DMS 273 (cell line): ENCODE data around the gene CMKLR1.

Source experiments
- DNase-seq: peaks from one replicate; lab custom pipeline; 2025; ENCODE audit not compliant: unreplicated experiment; lab: John Stamatoyannopoulos, UW

CMKLR1 gene

DNA sequence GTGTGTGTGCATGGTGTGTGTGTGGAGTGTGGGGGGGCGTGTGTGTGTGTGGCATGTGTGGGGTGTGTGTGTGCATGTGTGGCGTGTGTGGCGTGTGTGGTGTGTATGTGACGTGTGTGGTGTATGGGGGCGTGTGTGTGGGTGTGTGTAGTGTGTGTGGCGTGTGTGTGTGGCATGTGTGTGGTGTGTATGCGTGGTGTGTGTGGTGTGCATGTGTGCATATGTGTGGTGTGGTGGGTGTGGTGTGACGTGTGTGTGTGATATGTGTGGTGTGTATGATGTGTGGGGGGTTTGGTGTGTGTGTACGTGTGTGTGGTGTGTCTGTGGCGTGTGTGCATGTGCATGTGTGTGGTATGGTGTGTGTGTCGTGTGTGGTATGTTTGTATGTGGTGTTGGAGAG, 24.1 kb upstream of the CMKLR1 start:
- no peak for DNase-seq

DNA sequence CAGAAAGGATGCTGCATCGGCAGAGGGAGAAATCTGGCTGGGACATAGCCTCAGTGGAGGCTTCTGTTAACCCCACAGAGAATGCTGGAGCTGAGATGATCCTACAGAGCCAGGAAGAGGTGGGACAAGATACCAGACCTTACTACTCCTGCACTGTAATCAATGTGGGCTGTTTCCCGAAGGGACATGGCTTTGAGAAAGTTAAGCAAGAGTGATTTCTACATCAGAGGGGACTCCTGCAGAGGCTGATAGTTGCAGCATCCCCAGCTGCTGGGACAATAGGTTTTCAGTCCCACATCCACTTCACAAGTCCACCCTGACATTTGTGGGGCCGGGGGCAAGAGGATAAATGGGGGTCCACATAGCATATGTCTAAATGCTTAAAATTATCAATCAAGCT, 22.5 kb upstream of the CMKLR1 start:
- DNase-seq = no peak

DNA sequence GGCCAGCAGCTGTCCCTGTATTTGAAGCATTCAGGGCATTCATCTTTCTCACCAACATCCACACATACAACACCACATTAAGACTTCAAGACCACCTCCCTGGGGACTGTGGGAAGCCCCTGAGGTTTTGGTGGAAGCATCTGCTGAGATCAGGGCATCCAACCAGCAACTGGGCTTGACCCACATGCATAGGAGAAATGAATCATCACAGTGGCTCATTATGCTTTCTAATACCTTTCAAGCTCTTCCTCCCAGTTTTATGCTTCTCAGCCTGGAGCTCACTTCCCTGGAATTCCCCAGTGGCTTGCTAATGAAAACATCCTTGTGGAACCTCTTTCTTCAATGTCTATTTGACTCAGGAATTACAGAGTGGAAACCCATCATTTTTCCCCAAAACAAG, 21.4 kb upstream of the CMKLR1 start:
- peak; percentile 14 for DNase-seq

DNA sequence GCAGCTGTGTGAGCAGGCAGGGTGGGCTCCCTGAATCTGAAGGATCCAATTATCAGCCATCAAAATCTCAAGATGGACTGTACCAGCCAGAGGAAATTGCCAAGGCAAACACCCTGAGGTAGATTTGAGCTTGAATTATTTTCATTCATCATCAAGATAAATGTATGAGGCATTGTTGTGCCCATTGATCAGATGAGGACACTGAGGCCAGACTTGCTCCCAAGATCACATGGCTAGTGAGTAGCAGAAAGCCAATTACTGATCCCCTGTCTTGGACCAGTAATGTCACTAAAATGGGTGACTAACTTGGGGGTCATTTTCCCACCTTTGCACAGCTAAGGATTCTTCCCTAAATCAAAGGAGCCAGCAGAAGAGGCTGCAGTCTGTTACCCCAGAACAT, 20.9 kb upstream of the CMKLR1 start:
- DNase-seq = no peak

DNA sequence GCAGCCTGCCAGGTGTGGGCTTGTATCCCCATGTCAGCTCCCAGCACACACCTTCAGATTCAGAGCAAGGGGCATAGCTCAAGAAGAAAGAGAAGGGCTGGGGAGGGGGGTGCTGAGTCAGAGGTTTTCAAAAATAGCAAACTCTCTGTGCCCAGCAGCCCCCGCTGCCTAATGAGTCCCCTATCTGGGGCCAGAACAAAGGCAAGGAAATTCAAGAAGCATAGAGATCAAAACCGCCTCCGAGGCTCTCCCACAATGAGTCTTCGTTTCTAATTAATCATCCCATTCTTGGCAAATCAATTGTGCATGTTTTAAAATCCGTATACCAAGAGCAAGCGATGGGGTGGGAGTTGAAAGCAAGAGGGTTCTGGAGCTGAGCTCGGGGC, 19.5 kb upstream of the CMKLR1 start:
- no peak for DNase-seq

DNA sequence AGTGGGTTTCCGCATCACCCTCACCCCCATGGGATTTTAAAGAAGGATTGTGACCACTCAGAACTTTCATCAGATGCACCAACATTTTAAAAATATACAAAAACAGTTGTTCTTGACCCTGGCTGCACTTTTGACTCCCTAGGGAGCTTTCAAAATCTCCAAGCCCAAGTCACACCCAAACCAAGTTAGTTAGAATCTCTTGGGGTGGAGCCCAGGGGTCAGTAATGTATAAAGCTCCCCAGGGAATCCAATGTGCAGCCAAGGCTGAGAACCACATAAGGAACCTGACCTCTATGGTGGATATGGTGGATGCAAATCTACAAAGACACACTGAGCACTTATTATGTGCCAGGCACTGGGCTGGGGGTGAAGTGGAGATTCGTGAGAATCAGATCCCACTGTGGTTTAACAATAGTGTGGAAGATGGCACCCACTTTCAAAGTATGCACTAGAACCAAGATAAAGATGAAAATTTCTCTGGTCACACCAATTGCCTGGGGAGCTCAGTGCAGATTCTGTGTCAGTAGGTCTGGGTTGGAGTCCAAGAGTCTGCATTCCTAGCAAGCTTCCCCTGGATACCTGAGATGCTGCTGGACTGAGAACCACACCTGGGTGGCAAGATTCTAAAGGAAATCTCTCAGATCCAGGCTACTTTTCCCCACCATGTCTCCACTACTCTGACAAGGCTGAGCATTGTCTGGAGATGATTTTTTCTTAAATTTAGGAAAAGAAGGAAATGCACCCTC, 18.9 kb upstream of the CMKLR1 start:
- no peak for DNase-seq

DNA sequence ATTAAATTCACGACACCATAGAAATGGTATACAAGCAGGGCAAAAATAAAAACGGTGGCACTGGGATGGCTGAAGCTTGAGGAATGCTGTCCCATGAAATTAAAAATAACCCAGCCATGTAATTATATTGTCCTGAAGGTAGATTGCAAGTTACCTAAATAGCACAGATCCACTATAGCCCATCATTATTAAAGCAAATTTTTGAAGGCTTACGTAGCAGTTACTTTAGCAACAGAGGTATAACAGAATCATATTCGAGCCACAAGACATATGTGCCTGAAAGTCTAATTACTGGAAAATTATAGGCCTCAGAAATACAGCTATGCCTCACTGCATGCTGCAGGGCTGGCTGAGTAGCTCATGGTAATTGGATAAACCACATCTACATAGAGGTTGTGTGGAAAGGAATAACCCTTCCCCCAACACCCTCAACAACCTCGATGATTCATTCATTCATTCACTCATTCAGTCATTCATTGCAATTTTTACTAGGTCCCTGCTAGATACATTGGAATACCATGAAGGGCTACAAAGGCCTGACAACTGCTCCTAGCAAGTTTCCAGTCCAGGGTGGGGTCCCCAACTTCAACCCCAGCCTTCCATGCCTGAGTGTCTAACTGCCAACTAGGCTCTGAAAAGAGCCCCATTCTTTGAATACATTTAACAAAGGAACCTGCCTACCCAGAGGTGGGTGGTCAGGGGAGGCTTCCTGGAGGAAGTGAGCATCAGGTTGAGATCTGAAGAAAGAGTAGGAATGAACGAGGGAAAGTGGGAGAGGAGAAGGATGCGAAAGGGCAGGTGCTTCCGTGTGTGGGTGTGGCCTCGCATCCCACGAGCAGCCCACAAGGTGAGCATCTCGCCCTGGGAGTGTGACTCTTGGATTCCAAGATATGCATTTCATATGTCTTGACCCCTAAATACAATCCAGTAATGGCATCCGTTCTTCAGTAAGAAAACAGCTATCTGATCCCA, 18.0 kb upstream of the CMKLR1 start:
- DNase-seq = peak; percentile 11

DNA sequence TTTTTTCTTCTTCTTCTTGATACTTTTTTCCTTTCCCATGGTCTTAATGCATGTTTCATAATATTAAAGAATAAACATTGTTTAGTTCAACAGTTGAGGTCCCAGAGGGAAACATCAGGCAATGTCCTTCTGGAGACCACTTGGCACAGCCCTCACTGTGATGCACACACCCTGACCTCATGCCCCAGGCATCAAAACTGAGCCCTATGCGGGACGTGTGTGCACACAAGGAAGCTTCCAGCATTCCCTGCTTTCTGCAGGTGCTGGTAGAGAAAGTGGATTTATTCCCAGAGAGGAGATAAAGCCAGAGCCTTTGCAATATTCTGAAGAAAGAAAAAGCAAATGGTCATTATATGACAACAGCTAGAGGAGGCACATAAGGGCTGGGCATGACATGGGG, 16.0 kb upstream of the CMKLR1 start:
- DNase-seq = no peak

DNA sequence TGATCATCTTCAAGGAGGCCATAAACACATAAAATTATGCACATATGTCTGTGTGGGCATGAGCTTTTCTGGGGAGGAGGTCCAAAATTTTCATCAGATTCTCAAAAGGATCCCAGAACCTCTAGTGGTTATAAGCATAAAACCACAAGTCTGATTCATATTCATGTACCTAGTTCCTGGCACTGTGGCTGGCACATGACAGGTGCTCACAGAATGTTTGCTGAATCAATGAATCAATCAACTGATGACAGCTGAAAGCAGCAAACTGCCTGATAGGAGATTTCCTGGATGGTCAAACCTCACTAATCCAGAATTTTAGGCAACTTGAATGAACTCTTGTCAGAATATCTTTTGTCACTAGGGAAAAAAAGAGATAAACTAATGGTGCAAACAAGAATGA, 13.5 kb upstream of the CMKLR1 start:
- no peak for DNase-seq

DNA sequence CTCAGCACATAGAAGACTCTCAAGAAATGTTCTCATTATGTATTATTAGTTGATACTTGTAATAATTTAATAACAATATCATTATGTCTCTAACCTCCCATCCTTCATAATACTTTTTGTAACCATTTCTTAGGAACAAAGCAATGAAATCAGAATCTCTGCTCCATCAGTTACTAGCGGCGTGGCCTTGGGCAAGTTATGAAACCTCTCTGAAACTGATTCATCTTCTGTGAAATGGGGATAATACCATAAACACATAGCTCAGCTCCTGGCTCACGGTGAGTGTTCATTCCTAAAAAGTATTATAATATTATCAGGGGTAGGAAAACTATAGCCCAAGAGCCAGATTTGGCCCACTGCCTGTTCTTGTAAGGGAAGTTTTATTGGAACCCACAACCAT, 11.4 kb upstream of the CMKLR1 start:
- DNase-seq = no peak

DNA sequence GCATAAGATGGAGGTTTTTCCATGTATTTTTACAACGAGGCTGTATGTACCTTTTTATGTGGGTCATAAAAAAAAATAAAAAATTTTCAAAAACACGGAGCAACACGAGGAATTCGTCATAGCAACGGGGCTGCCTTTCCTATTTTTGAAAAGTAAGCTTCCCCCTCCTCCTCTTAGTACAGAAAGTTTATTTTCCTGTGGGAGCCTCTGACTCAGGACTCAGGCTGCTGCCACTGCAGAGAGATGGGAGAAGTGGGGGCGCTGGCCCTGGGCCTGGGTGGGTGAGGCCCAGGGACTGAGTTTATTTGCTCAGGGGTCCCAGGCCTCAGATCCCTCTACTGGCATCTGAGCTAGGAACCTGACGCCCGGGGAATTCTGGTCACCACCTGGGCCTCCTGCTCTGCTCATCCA, 10.2 kb upstream of the CMKLR1 start:
- no peak for DNase-seq

DNA sequence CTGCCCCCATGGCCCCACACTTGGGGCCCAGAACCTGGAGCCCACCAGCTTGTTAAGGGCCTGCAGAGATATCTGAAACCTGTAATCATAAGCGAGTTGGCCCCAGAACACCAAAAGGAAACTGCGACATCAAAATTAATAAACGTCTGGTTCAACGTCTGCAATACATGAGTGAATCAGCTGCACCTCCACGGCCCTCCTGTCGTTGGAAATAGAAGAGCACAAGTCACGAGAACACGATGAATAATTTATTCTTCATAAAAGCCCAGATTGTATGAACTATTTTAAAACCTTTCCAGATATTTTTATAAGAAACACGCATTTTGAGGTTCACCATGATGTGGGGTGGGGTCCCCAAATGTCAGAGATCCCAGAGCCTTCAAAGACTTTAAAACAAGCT, 9.7 kb upstream of the CMKLR1 start:
- DNase-seq = no peak

DNA sequence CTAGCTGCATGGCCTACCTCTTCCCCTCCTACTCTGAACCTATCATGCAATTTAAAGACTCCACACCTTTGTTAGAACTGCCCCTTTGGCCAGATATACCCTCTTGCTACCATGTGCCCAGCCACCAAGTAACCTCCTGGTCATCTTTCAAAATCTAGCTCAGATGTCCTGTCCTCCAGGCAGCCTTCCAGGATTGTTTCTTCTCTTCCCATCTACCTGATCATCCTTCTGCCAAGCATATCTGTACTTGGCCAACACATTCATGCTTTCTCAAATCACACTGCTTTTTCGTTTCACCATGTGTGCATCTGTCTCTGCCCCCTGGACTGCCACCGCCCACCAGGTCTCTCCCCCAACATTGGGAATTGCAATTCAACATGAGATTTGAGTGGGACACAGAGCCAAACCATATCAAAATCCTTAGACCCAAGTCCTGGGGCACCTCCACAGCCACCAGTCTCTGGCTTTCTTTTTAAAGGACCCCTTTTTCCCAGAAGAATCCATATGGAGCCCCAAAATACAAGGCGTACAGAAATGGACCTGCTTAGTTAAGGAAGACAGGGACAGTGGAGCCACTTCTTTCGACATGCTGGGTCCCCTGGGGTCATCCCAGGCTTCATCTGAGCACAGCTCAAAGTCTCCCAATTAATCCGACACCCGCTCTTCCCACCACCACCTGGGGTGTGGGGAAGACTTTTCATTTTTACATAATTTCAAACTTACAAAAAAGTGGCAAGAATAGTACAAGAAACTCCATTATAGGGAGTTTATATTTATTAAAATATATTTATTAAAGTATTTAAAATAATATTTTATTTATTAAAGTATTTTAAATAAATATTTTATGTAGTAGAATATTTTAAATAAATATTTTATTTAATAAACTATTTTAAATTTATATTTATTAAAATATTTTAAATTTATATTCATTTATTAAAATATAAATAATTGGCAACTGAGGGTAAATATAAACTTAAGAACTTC, 7.9 kb upstream of the CMKLR1 start:
- DNase-seq = no peak

DNA sequence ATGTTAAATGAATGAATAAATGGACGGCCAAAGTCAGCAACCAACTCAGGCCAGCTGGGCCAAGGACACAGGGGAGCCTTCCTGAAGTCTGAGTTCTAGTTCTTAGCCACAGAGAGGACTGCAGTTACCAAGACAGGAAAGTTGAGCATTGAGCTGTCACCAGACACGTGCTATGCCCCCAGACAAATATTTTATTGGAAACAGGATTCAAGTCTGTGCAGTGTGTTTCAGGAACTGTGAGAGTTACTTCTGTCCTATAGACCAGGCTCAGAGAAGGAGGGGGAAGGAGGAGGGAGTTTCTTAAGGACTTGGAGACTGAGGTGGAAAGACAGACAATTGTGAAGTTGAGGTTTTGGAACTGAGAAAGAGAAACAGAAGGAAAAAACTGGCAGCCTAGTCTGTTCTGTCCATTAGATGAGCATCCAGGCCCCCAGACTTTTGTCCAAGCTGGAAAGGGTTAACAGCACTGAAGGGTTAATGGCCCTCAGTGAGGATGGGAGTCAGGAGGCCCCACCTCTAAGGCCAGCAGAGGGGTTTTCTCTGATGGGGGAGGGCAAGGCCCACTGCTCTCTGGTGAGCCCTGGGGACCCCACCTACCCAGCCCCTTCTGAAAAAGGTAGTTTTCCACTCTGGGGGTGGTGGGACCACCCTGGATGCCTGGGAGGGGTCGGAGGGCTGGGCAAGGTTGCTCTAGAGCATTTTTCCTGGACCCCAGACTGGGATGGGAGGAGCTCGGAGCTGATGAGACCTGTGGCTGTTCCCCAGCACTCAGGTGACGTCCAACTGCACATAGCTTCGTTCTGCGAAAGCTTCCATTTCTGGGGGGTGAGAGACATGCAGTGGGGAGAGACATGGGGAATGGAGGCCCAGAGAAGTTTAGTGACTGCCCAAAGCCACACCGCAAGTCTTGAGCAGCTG, 6.9 kb upstream of the CMKLR1 start:
- DNase-seq = no peak

DNA sequence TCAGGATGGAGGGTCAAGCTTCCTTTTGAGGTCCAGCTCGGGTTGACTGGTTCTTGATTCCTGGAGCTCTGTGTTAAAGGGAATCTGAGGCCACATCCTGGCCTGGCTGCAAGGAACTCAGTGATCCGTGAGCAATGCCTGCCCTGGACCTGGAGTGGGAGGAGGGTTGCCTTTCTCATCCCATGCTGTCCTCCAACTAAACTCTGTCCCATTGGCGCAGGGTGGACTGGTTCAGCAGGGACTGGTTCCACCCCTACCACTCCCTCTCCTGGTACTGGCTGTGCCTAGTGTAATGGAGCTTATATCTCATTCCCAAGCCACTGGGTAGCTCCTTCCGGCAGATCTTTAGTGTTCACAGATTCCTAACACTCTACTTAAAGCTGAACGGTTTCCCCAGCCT, 3.9 kb upstream of the CMKLR1 start:
- no peak for DNase-seq

DNA sequence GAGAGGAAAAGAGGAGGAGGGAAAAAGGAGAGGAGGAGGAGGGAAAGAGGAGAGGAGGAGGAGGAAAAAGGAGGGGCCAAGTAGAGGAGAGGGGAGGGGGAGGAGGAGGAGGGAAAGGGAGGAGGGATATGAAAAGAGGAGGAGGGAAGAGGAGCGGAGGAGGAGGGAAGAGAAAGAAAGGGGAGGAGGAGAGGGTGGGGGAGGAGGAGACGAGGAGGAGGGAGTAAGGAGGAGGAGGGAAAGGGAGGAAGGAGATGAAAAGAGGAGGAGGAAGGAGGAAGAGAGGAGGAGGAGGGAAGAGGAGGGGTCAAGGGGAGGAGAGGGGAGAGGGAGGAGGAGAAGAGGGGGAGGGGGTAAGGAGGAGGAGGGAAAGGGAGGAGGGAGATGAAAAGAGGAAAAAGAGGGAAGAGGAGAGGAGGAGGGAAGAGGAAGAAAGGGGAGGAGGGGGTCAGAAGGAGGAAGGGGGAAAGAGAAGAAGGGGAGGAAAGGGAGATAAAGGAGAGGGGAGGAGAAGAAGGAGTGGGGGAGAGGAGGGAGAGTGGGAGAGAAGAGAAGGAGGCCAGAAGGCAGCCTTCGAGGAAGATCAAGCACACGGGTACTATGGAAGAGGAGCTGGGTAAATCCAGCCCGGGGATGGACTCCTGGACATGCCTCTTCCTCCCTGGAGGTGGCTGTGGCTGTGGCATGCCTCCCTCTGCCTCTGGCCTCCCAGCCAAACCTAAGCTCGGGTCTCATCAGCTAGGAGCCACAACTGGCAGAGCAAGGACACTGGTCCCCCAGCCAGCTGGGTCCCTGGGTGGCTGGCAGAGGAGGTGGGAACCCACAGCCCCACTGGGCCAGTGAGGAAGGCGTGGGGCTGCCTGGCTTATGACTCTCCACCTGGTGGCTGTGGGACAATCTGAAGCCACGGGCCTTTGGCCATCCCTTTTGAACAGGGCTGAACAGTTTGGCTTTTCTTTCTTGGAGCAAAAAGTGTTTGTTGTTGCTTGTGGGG, 3.0 kb upstream of the CMKLR1 start:
- peak; percentile 13 for DNase-seq

DNA sequence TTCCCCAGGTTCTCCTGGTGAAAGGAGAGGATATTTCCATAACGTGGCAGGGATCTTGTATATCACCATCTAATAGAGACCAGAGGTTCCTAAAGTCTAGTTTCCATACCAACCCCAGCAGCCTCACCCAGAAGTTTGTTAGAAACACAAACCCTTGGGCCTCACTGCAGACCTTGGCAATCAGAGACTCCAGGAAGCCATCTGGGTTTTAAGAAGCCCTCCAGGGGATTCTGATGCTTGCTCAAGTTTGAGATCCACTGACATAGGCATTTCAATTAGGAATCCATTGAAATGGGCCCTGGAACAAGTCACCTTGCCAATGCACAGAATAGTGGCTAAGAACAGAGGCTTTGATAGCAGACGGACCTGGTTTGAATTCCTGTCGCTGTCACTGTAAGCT, 2.2 kb upstream of the CMKLR1 start:
- peak; percentile 20 for DNase-seq

DNA sequence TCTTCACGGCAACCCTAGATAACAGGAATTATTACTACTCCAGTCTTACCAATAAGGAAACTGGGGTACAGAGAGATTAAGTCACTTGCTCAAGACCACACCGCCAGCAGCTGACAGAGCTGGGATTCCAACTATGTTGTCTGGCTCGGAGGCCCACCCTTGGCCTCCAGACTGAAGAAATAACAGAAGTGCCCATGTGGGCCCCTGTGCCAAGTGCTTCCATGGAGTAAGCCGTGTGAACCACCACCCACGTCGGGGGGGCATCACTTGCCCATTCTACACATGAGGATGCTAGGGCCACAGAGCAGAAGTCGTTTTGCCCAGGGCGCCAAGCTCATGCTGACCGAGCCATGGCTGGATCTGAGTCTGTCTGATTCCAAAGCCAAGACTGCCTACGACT, 926 bp upstream of the CMKLR1 start:
- DNase-seq = no peak
